Type B pancreatic cell (in vitro differentiated cells): Measurements from ENCODE around the gene KLHL35. TPM values are rescaled to one million over a fixed set of nuclear protein-coding genes. Genes with fewer than 3 reads are reported as not detected.
A peak's percentile ranks its signal among the peaks of the same experiment; 100 is the strongest.

Experiments used
- DNase-seq: peaks from one replicate; pipeline ENCODE4 v3.0.0; 2021; ENCODE audit warnings: mixed read lengths; ENCODE audit not compliant: unreplicated experiment; ENCODE audit errors: extremely low spot score
- H3K27ac Mint-ChIP-seq: 2 replicates; pipeline ENCODE4 v1.8.0; 2021; ENCODE audit warnings: mild to moderate bottlenecking, mixed read lengths
- H3K27me3 Mint-ChIP-seq: 2 replicates; pipeline ENCODE4 v1.8.0; 2021; ENCODE audit warnings: mixed read lengths
- H3K36me3 Mint-ChIP-seq: 2 replicates; pipeline ENCODE4 v1.8.0; 2021; ENCODE audit warnings: mixed read lengths
- H3K4me1 Mint-ChIP-seq: one replicate; pipeline ENCODE4 v1.8.0; 2021; ENCODE audit warnings: mixed read lengths; ENCODE audit not compliant: unreplicated experiment
- H3K4me3 Mint-ChIP-seq: 2 replicates; pipeline ENCODE4 v1.8.0; 2021; ENCODE audit warnings: mild to moderate bottlenecking, mixed read lengths
- H3K9me3 Mint-ChIP-seq: 2 replicates; pipeline ENCODE4 v1.8.0; 2021; ENCODE audit warnings: mixed read lengths
- CTCF ChIP-seq: fragments of 200-600 bp; sonication (generic); conservative IDR thresholded peaks from 2 replicates; pipeline ENCODE4 v1.5.0; 2021; ENCODE audit warnings: antibody characterized with exemption, mild to moderate bottlenecking
- total RNA-seq: library from RNA; stranded (reverse); gene quantifications from 2 replicates; pipeline ENCODE4 v1.2.1, GENCODE V29; 2021; ENCODE audit warnings: low replicate concordance

Gene KLHL35
- total RNA-seq, 1 donor from 2014 or later, result 1.6 TPM

GRCh38 chr11:75449776-75450175, 16.8 kb upstream of the KLHL35 start:
- H3K27me3 Mint-ChIP-seq, result peaks cover 9% of the 10 kb centered on the region
- H3K4me1 Mint-ChIP-seq, result peaks cover 16% of the 10 kb centered on the region
- DNase-seq, result no peak
- no peak overlapping the region for H3K27ac Mint-ChIP-seq
- H3K4me3 Mint-ChIP-seq, result no peak overlapping the region
- H3K36me3 Mint-ChIP-seq, result no peaks in the 10 kb centered on the region
- no peak for TF ChIP-seq CTCF
- no peaks in the 10 kb centered on the region for H3K9me3 Mint-ChIP-seq

DNA sequence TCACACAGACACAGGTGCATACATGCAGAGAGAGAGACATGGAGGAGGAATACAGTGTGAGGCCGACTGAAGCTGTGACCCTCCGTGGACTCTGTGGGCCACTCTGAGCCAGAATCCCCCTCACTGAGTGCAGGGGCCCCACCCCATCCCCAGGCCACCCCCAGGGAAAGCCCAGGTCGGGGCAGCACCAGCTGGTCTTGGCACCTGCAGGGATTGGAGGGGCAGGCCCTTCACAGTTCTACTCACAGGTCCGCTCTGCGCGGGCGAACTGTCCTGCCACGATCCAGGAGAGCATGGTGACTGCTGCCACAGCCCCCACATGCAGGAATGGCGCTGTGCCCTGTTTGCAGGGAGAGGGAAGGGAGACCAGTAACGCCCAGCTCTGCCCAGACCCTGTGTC, 16.3 kb upstream of the KLHL35 start:
- Mint-ChIP-seq H3K9me3 (no peaks in the 10 kb centered on the region), H3K4me3 (no peak overlapping the region), H3K4me1 (peaks cover 11% of the 10 kb centered on the region), H3K27me3 (peaks cover 9% of the 10 kb centered on the region), H3K27ac (no peak overlapping the region), H3K36me3 (no peaks in the 10 kb centered on the region)
- no peak for TF ChIP-seq CTCF
- no peak for DNase-seq

DNA sequence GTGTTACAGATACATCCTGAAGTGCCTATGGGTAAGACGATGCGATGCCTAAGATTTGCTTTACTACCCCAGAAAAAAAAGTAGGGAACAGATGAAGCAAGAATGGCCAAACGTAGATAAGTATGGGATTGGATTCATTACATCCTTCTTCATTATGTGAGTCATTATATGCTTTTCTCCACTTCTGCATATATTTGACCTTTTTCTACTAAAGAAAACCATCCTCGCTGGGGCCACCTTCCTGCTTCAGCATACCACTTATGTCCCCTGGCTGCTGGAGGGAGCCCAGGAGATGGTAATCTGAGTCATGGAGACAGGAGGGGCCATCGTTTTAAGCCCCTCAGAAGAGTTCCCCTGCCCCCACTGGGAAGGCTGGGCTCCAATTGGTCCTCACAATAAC, 14.4 kb upstream of the KLHL35 start:
- Mint-ChIP-seq H3K4me3 (no peak overlapping the region), H3K36me3 (no peaks in the 10 kb centered on the region), H3K9me3 (no peaks in the 10 kb centered on the region), H3K27me3 (peaks cover 7% of the 10 kb centered on the region), H3K4me1 (peaks cover 8% of the 10 kb centered on the region), H3K27ac (no peak overlapping the region)
- no peak for DNase-seq
- no peak for TF ChIP-seq CTCF

DNA sequence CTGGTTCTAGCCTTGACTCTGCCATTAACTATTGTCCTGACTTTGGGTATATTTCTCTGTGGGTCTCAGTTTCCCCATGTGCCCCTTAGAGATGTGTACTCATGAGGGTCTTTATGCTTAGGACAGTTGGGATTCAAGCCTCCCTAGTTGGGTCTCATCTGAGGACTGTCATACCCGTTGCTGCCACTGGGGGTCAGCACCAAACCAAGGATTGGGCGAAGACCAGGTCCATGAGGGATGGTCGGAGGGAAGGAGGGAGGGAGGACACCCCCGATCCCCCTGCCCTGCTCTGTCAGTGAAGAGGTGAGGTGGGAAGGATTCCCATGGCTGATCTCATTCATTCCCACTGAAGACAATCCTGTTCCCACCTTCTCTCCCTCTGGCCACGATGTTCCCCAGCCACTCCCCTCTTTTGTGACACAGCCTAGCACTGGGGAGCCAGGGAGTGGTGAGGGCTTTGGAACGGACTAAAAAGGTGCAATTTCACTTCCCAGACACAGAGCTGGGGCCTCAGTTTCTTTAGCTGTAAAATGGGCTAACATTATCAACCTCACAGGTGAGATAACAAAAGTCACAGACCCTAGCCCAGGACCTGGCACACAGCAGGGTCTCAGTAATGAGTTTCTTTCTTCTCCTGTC, 12.4 kb upstream of the KLHL35 start:
- DNase-seq, result peak; percentile 85
- Mint-ChIP-seq H3K27ac (no peak overlapping the region), H3K27me3 (peaks cover 4% of the 10 kb centered on the region)

DNA sequence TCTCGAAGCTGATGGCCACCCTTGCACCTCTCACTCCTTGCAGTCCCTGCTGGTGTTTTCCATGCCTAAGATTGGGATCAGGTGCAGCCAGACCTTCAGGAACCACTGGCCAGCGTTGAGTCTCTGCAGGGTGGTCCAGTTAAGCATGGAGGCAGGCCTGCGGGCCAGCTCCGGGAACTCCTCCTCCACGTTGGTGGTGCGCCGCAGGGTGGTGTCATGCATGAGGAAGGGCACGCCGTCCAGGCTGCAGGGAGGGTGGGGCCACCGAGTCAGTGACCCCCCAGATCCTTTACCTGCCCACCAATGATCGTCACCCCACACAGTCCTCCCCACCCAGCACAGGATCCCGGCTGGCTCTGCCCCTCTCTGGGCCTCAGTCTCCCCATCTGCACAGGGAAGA, 10.0 kb upstream of the KLHL35 start:
- Mint-ChIP-seq H3K4me1 (peaks cover 12% of the 10 kb centered on the region), H3K27me3 (peaks cover 4% of the 10 kb centered on the region), H3K36me3 (no peaks in the 10 kb centered on the region), H3K4me3 (no peak overlapping the region), H3K27ac (no peak overlapping the region), H3K9me3 (no peaks in the 10 kb centered on the region)
- no peak for DNase-seq
- no peak for TF ChIP-seq CTCF

More for the DNA sequence above, 12.4 kb upstream of the KLHL35 start:
- peak; percentile 97 for TF ChIP-seq CTCF
- Mint-ChIP-seq H3K9me3 (no peaks in the 10 kb centered on the region), H3K4me1 (peaks cover 12% of the 10 kb centered on the region), H3K36me3 (no peaks in the 10 kb centered on the region), H3K4me3 (no peak overlapping the region)
